Measurements from ENCODE around the gene EFHB. TPM values are rescaled to one million over a fixed set of nuclear protein-coding genes. Genes with fewer than 3 reads are reported as not detected.

Gene EFHB
- total and polyA plus RNA-seq, 2 of the 13 experiments (the other 11 are each of a cell fraction or from before 2014, with no cell fraction given): 0.15 to 0.42 TPM

DNA sequence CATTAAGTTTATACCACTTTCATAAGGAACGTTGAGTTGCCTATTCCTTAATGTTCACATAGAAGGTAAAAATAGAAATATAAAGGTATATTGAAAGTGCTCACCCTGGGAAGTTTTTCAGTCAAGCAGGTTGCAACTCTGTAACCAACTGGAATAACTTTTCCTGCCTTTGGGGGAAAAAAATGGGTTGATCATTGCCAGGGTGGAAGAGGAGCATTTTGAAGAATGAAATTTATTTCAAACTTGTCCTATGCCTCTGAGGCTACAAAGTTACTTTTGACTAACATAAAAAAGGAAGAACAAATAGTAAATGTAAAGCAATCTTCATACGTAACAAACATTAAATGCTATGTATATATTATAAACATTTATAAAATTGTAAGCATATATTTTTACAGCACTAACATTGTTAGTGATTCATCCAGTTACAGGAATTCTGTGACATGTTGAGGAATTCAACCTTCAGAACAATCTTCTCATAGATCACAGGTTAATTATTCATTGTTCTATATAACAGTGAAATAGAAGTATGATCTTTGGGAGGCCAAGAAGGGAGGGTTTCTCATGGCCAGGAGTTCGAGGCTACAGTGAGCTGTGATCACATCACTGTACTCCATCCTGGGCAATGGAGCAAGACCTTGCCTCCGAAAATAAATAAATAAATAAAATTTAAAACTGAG is 13.5 kb downstream of the EFHB start:
- H3K9ac ChIP-seq (ENCODE audit: insufficient read depth, low read depth, low read length): no peak overlapping the region
- no peaks in the 10 kb centered on the region for H3K9me3 ChIP-seq (ENCODE audit: low read length)
- CTCF ChIA-PET (ENCODE audit: low intra/inter-chr PET ratio, low total read pairs): no interaction called here
- no peak overlapping the region for H2AFZ ChIP-seq (ENCODE audit: low read length)
- no peak for TF ChIP-seq DNMT3B (CRISPR knock-in tag; conservative IDR thresholded peaks at IDR 0.05)
- TF ChIP-seq LCORL (IDR thresholded peaks at IDR 0.05): no peak
- TF ChIP-seq LCORL (CRISPR knock-in tag; IDR thresholded peaks at IDR 0.05): no peak
- TF ChIP-seq ZNF354B (CRISPR knock-in tag; IDR thresholded peaks at IDR 0.05): no peak
- no peak for TF ChIP-seq MIXL1 (CRISPR knock-in tag; IDR thresholded peaks at IDR 0.05)
- no peak for TF ChIP-seq NFYC (CRISPR knock-in tag; IDR thresholded peaks at IDR 0.05)
- no peak for TF ChIP-seq SUZ12 (IDR thresholded peaks at IDR 0.05; ENCODE audit: low read depth, low read length)
- no peak for TF ChIP-seq ARID3A (IDR thresholded peaks at IDR 0.05; ENCODE audit: low read depth, low read length)
- no peak for TF ChIP-seq DR1 (CRISPR knock-in tag; IDR thresholded peaks at IDR 0.05)
- TF ChIP-seq MEF2D (CRISPR knock-in tag; IDR thresholded peaks at IDR 0.05): no peak
- no peak for TF ChIP-seq ZNF430 (CRISPR knock-in tag; IDR thresholded peaks at IDR 0.05)
- no peak for TF ChIP-seq JUNB (CRISPR knock-in tag; IDR thresholded peaks at IDR 0.05; ENCODE audit: borderline replicate concordance)
- no TSS peak for BruUV-seq (replicated peaks)
- in situ Hi-C loops (cut with HindIII; ENCODE audit: extremely low pct_ligation_motif_present, low pct_unique_long_range_greater_than_20kb): no loop called here
- no peak for FAIRE-seq
- H3K4me3 ChIP-seq (replicated peaks in 1 of 3; ENCODE audit: insufficient read depth in 1 of 3, low read depth in 2 of 3, low read length in 3 of 3): no peak overlapping the region
- no peaks in the 10 kb centered on the region for H3K4me1 ChIP-seq (ENCODE audit: insufficient read depth, low read length)
- intact Hi-C loops (cut with micrococcal nuclease; ENCODE audit: unreplicated experiment): no loop called here
- no peak for DNase-seq (ENCODE audit: low spot score)
- ATAC-seq: no peak
- H3K79me2 ChIP-seq (ENCODE audit: insufficient read depth, low read length): no peaks in the 10 kb centered on the region
- H3K27me3 ChIP-seq (ENCODE audit: control insufficient read depth in 1 of 2, insufficient read depth in 2 of 2, low read length in 2 of 2): no peaks in the 10 kb centered on the region
- H3K36me3 ChIP-seq (replicated peaks in 1 of 2; ENCODE audit: control insufficient read depth in 1 of 2, insufficient read depth in 2 of 2, low read length in 2 of 2): no peaks in the 10 kb centered on the region
- no peak overlapping the region for H3K4me2 ChIP-seq (ENCODE audit: low read depth, low read length)
- H3K27ac ChIP-seq (ENCODE audit: extremely low read length, insufficient read depth, low read length): no peak overlapping the region
- no peaks in the 10 kb centered on the region for H4K20me1 ChIP-seq (ENCODE audit: insufficient read depth, low read length)
- POLR2A ChIA-PET: no interaction called here
- 12% methylated on average over 4 of the region's 4 CpGs for WGBS (ENCODE audit: low lambda C conversion rate)

Measured in HepG2 (cell line).